ENCODE results near the gene IQSEC2. TPM values are rescaled to one million over a fixed set of nuclear protein-coding genes. Genes with fewer than 3 reads are reported as not detected.

Gene IQSEC2
- total RNA-seq, 1 experiment from 2014 or later: 45.7 TPM

- POLR2A ChIA-PET (ENCODE audit: unreplicated experiment): no interaction called here
- intact Hi-C loops (cut with micrococcal nuclease; ENCODE audit: unreplicated experiment): no loop called here
These were observed 27.9 kb downstream of the IQSEC2 start for GRCh38 chrX:53253293-53254020.

GRCh38 chrX:53251307-53251706, 30.1 kb downstream of the IQSEC2 start:
- no peak overlapping the region for H3K27ac ChIP-seq
- H3K36me3 ChIP-seq (ENCODE audit: low read depth): no peaks in the 10 kb centered on the region
- no peak for DNase-seq
- H3K79me2 ChIP-seq (ENCODE audit: low read depth): no peaks in the 10 kb centered on the region
- POLR2A ChIA-PET (ENCODE audit: unreplicated experiment): no interaction called here
- H3K9me3 ChIP-seq (ENCODE audit: insufficient read depth, low read depth): no peaks in the 10 kb centered on the region
- no peak overlapping the region for H2AFZ ChIP-seq
- no TSS peak for BruUV-seq (replicated peaks)
- no peaks in the 10 kb centered on the region for H4K20me1 ChIP-seq (ENCODE audit: insufficient read depth)
- H3F3A ChIP-seq (ENCODE audit: insufficient read depth, low read depth): no peaks in the 10 kb centered on the region
- H3K4me1 ChIP-seq (replicated peaks; ENCODE audit: insufficient read depth): no peaks in the 10 kb centered on the region
- no peaks in the 10 kb centered on the region for H3K9me2 ChIP-seq (ENCODE audit: insufficient read depth)
- H3K4me3 ChIP-seq: no peak overlapping the region
- CTCF ChIA-PET: no interaction called here
- no peak overlapping the region for H3K4me2 ChIP-seq
- intact Hi-C loops (cut with micrococcal nuclease; ENCODE audit: unreplicated experiment): no loop called here
- no peaks in the 10 kb centered on the region for H3K27me3 ChIP-seq (ENCODE audit: insufficient read depth, low read depth)
- TF ChIP-seq CTCF (conservative IDR thresholded peaks at IDR 0.05) (no peak), EZH2 (IDR thresholded peaks at IDR 0.05; ENCODE audit: low read depth) (no peak)

More at GRCh38 chrX:53253293-53254020, 27.9 kb downstream of the IQSEC2 start:
- Histone ChIP-seq H3K27me3 (ENCODE audit: insufficient read depth, low read depth) (no peaks in the 10 kb centered on the region), H3K4me1 (replicated peaks; ENCODE audit: insufficient read depth) (no peaks in the 10 kb centered on the region), H3K9me3 (ENCODE audit: insufficient read depth, low read depth) (no peaks in the 10 kb centered on the region), H4K20me1 (ENCODE audit: insufficient read depth) (no peaks in the 10 kb centered on the region), H3K4me2 (no peak overlapping the region), H2AFZ (no peak overlapping the region), H3K27ac (0 out of 2 replicates have a peak overlapping the region, but pooled peaks have one; percentile 46), H3K4me3 (no peak overlapping the region), H3K79me2 (ENCODE audit: low read depth) (no peaks in the 10 kb centered on the region), H3K9me2 (ENCODE audit: insufficient read depth) (no peaks in the 10 kb centered on the region), H3K36me3 (ENCODE audit: low read depth) (no peaks in the 10 kb centered on the region), H3F3A (ENCODE audit: insufficient read depth, low read depth) (no peaks in the 10 kb centered on the region)
- no TSS peak for BruUV-seq (replicated peaks)
- TF ChIP-seq CTCF (conservative IDR thresholded peaks at IDR 0.05) (no peak), EZH2 (IDR thresholded peaks at IDR 0.05; ENCODE audit: low read depth) (no peak)
- CTCF ChIA-PET: interaction anchor here (0.6 kb wide), 1 partner anchor 14 kb away, joined by 3 read pairs; no protein-coding TSS in a partner anchor
- no peak for DNase-seq

GRCh38 chrX:53250556-53250955, 30.8 kb downstream of the IQSEC2 start:
- Histone ChIP-seq H3K27me3 (ENCODE audit: insufficient read depth, low read depth) (no peaks in the 10 kb centered on the region), H3K4me3 (no peak overlapping the region), H3K36me3 (ENCODE audit: low read depth) (no peaks in the 10 kb centered on the region), H4K20me1 (ENCODE audit: insufficient read depth) (no peaks in the 10 kb centered on the region), H3K27ac (no peak overlapping the region), H3K79me2 (ENCODE audit: low read depth) (no peaks in the 10 kb centered on the region), H3K9me2 (ENCODE audit: insufficient read depth) (no peaks in the 10 kb centered on the region), H3K4me2 (no peak overlapping the region), H2AFZ (no peak overlapping the region), H3F3A (ENCODE audit: insufficient read depth, low read depth) (no peaks in the 10 kb centered on the region), H3K9me3 (ENCODE audit: insufficient read depth, low read depth) (no peaks in the 10 kb centered on the region), H3K4me1 (replicated peaks; ENCODE audit: insufficient read depth) (no peaks in the 10 kb centered on the region)
- no peak for TF ChIP-seq CTCF (conservative IDR thresholded peaks at IDR 0.05)
- no peak for TF ChIP-seq EZH2 (IDR thresholded peaks at IDR 0.05; ENCODE audit: low read depth)
- CTCF ChIA-PET: interaction anchor here (0.6 kb wide), 1 partner anchor 152 kb away, joined by 27 read pairs; no protein-coding TSS in a partner anchor
- BruUV-seq (replicated peaks): no TSS peak
- intact Hi-C loops (cut with micrococcal nuclease; ENCODE audit: unreplicated experiment): no loop called here
- POLR2A ChIA-PET (ENCODE audit: unreplicated experiment): no interaction called here
- no peak for DNase-seq

Data from PC-9 (cell line).